SK-N-SH (cell line): ENCODE data around the gene SLC6A16. TPM values are rescaled to one million over a fixed set of nuclear protein-coding genes. Genes with fewer than 3 reads are reported as not detected.

Source experiments
- CTCF ChIA-PET: fragments of 300-600, 350-600 bp; formaldehyde crosslinking; extraction: SDS; loops from one replicate; lab custom pipeline; 2021; lab: Yijun Ruan, JAX
- POLR2A ChIA-PET: fragments of 350-600 bp; sonication (Branson Sonifier 250); formaldehyde crosslinking; extraction: SDS; loops from one replicate; lab custom pipeline; 2020; ENCODE audit warnings: antibody characterized with exemption, inconsistent platforms; lab: Yijun Ruan, JAX
- DNase-seq: peaks from one replicate; pipeline ENCODE4 v3.0.0; 2012
- H2AFZ ChIP-seq: fragments of 200-600 bp; sonication (generic); 2 replicates; pipeline ENCODE4 v1.8.1; 2016; ENCODE audit warnings: antibody characterized with exemption, mild to moderate bottlenecking, low read depth
- H3F3A ChIP-seq: fragments of 200-600 bp; sonication (generic); replicated peaks from 2 replicates; pipeline ENCODE3; 2016; ENCODE audit warnings: antibody characterized with exemption, mild to moderate bottlenecking; ENCODE audit not compliant: insufficient read depth
- H3K27ac ChIP-seq, 2 experiments: fragments of 200-500 bp in 1 of 2; fragments of 200-600 bp in 1 of 2; sonication (Bioruptor generic) in 1 of 2; sonication (generic), shearing (Covaris generic) in 1 of 2; 2 replicates each; pipeline versions ENCODE4 v1.5.1 to v1.6.1; 2014 to 2016; ENCODE audit warnings: low read depth in 2 of 2, inconsistent platforms in 1 of 2, low read length in 1 of 2, mild to moderate bottlenecking in 1 of 2, mixed read lengths in 1 of 2
- H3K27me3 ChIP-seq: fragments of 200-600 bp; sonication (generic), shearing (Covaris generic); 2 replicates; pipeline ENCODE4 v1.6.1; 2016; ENCODE audit warnings: mixed run types; ENCODE audit not compliant: insufficient read depth
- H3K36me3 ChIP-seq, 2 experiments: fragments of 200-500 bp in 1 of 2; fragments of 200-600 bp in 1 of 2; sonication (Bioruptor generic) in 1 of 2; sonication (generic) in 1 of 2; replicated peaks in 1 of 2; 2 replicates each; pipeline versions ENCODE3 to v1.5.1; 2014 to 2016; ENCODE audit warnings: low read length in 1 of 2, mild to moderate bottlenecking in 1 of 2; ENCODE audit not compliant: insufficient read depth in 2 of 2, control insufficient read depth in 1 of 2
- H3K4me1 ChIP-seq, 2 experiments: fragments of 200-500 bp in 1 of 2; fragments of 200-600 bp in 1 of 2; sonication (Bioruptor generic) in 1 of 2; sonication (generic), shearing (Covaris generic) in 1 of 2; 2 replicates each; pipeline versions ENCODE4 v1.5.1 to v1.6.1; 2014 to 2016; ENCODE audit warnings: low read depth in 1 of 2, low read length in 1 of 2, mixed run types in 1 of 2; ENCODE audit not compliant: insufficient read depth in 2 of 2, control insufficient read depth in 1 of 2
- H3K4me2 ChIP-seq: fragments of 200-600 bp; sonication (generic), shearing (Covaris generic); 2 replicates; pipeline ENCODE4 v1.6.1; 2017; ENCODE audit warnings: mixed run types
- H3K4me3 ChIP-seq, 2 experiments: fragments of 200-500 bp in 1 of 2; fragments of 200-600 bp in 1 of 2; sonication (Bioruptor generic) in 1 of 2; sonication (generic), shearing (Covaris generic) in 1 of 2; 2 replicates each; pipeline versions ENCODE4 v1.5.1 to v1.8.1; 2014 to 2016; ENCODE audit warnings: low read depth in 2 of 2, inconsistent platforms in 1 of 2, low read length in 1 of 2, mild to moderate bottlenecking in 1 of 2, mixed read lengths in 1 of 2, moderate library complexity in 1 of 2
- H3K79me2 ChIP-seq: fragments of 200-600 bp; sonication (generic); 2 replicates; pipeline ENCODE4 v1.8.1; 2017; ENCODE audit warnings: mild to moderate bottlenecking; ENCODE audit not compliant: insufficient read depth
- H3K9ac ChIP-seq: fragments of 200-600 bp; sonication (generic); 2 replicates; pipeline ENCODE4 v1.6.1; 2017; ENCODE audit warnings: mixed run types
- H3K9me2 ChIP-seq: fragments of 200-600 bp; sonication (generic); 2 replicates; pipeline ENCODE4 v1.6.1; 2017; ENCODE audit warnings: mixed run types
- H3K9me3 ChIP-seq: fragments of 200-600 bp; sonication (generic); 2 replicates; pipeline ENCODE4 v1.6.1; 2017; ENCODE audit warnings: mixed run types, mild to moderate bottlenecking, moderate library complexity
- H4K20me1 ChIP-seq: fragments of 200-600 bp; sonication (generic); 2 replicates; pipeline ENCODE4 v1.6.1; 2017; ENCODE audit warnings: mild to moderate bottlenecking, mixed run types; ENCODE audit not compliant: insufficient read depth
- CHD2 ChIP-seq: fragments of 150-350 bp; IDR thresholded peaks from 2 replicates; pipeline ENCODE4 v1.6.1; 2018; ENCODE audit warnings: low read length; ENCODE audit not compliant: partially characterized antibody
- EP300 ChIP-seq, 2 experiments: IDR thresholded peaks; 2 replicates each; pipeline versions ENCODE4 v1.4.0 to v1.6.1; 2012; ENCODE audit warnings: borderline replicate concordance in 1 of 2, low read depth in 1 of 2, low read length in 1 of 2
- FOXJ3 ChIP-seq: sonication (generic); formaldehyde crosslinking; IDR thresholded peaks from 2 replicates; pipeline ENCODE4 v1.5.1; 2020; ENCODE audit warnings: mild to moderate bottlenecking, missing genetic modification reagents
- IRF3 ChIP-seq: fragments of 150-350 bp; IDR thresholded peaks from 2 replicates; pipeline ENCODE4 v1.6.1; 2016; ENCODE audit warnings: mild to moderate bottlenecking, low read depth, low read length
- JUND ChIP-seq: IDR thresholded peaks from 2 replicates; pipeline ENCODE4 v1.4.0; 2012
- MXI1 ChIP-seq: IDR thresholded peaks from 2 replicates; pipeline ENCODE4 v1.6.1; 2012; ENCODE audit warnings: mild to moderate bottlenecking, low read depth, low read length, improper control_type of control experiment
- NFIC ChIP-seq: IDR thresholded peaks from 2 replicates; pipeline ENCODE4 v1.4.0; 2012; ENCODE audit warnings: borderline replicate concordance
- NRF1 ChIP-seq: IDR thresholded peaks from 2 replicates; pipeline ENCODE4 v1.6.1; 2012; ENCODE audit warnings: low read depth, mild to moderate bottlenecking, low read length
- PBX3 ChIP-seq: IDR thresholded peaks from 2 replicates; pipeline ENCODE4; 2012
- POLR2AphosphoS5 ChIP-seq: IDR thresholded peaks from 2 replicates; pipeline ENCODE4 v1.6.1; 2012; ENCODE audit warnings: low read depth, low read length
- RAD21 ChIP-seq: IDR thresholded peaks from 2 replicates; pipeline ENCODE4 v1.6.1; 2012; ENCODE audit warnings: mild to moderate bottlenecking, low read length
- RCOR1 ChIP-seq: fragments of 150-350 bp; IDR thresholded peaks from 2 replicates; pipeline ENCODE4 v1.6.1; 2017; ENCODE audit warnings: antibody characterized with exemption, low read length
- SIN3A ChIP-seq: IDR thresholded peaks from 2 replicates; pipeline ENCODE4 v1.6.1; 2012; ENCODE audit warnings: low read depth, mild to moderate bottlenecking, low read length, moderate library complexity, borderline replicate concordance
- TEAD4 ChIP-seq: IDR thresholded peaks from 2 replicates; pipeline ENCODE4 v1.4.0; 2012; ENCODE audit warnings: mild to moderate bottlenecking, borderline replicate concordance; ENCODE audit not compliant: insufficient read depth
- USF1 ChIP-seq: IDR thresholded peaks from 2 replicates; pipeline ENCODE4 v1.4.0; 2012; ENCODE audit warnings: low read depth, borderline replicate concordance
- YY1 ChIP-seq: IDR thresholded peaks from 2 replicates; pipeline ENCODE4 v1.4.0; 2012; ENCODE audit warnings: low read depth, mild to moderate bottlenecking
- ZBTB33 ChIP-seq: IDR thresholded peaks from 2 replicates; pipeline ENCODE4 v1.4.0; 2012; ENCODE audit warnings: low read depth, borderline replicate concordance
- WGBS: methylation state at CpG from one replicate; pipeline ENCODE4 v1.1.6; 2017; ENCODE audit warnings: low lambda C conversion rate; 5-methylcytosine and 5-hydroxymethylcytosine counted together
- polyA plus RNA-seq, 3 experiments: library from polyadenylated mRNA; depleted of rRNA; stranded (reverse); fragments of >200 nt; gene quantifications; 2 replicates each; pipeline ENCODE4 v1.2.3, GENCODE V29; 2012

Gene SLC6A16
- polyA plus RNA-seq, 1 of the 3 experiments (the other 2 are of a cell fraction): 0.33 TPM

- Histone ChIP-seq H3K4me3 (no peak overlapping the region), H3K4me2 (no peak overlapping the region), H3K27me3 (peaks cover 6% of the 10 kb centered on the region; the same call in 1 of the 2 replicates), H3K9ac (no peak overlapping the region)
- DNase-seq: no peak
- no peak for TF ChIP-seq POLR2AphosphoS5
- TF ChIP-seq ZBTB33: no peak
- no peak for TF ChIP-seq YY1
- no peak for TF ChIP-seq JUND
- no peak for TF ChIP-seq USF1
- no peak for TF ChIP-seq SIN3A
- TF ChIP-seq CHD2: no peak
- no peak for TF ChIP-seq EP300 (IDR thresholded peaks at IDR 0.05; ENCODE audit: borderline replicate concordance in 1 of 2, low read depth in 1 of 2, low read length in 1 of 2)
- TF ChIP-seq MXI1: no peak
- TF ChIP-seq RCOR1: no peak
- no peak for TF ChIP-seq RAD21
- no peak for TF ChIP-seq TEAD4
- TF ChIP-seq NFIC: no peak
- TF ChIP-seq PBX3: no peak
- TF ChIP-seq FOXJ3: no peak
- TF ChIP-seq IRF3: no peak
- TF ChIP-seq NRF1: no peak
- TF ChIP-seq, all 33 proteins: peak for 0
- no peaks in the 10 kb centered on the region for H4K20me1 ChIP-seq
- WGBS: 21% methylated on average over 8 of the region's 8 CpGs
- no peak overlapping the region for H3K27ac ChIP-seq
- H3K9me3 ChIP-seq: no peaks in the 10 kb centered on the region
- H2AFZ ChIP-seq: no peak overlapping the region
- CTCF ChIA-PET: interaction anchor here (0.9 kb wide), 1 partner anchor 70 kb away, joined by 3 read pairs; no protein-coding TSS in a partner anchor
- no peaks in the 10 kb centered on the region for H3K9me2 ChIP-seq
- H3K79me2 ChIP-seq: no peaks in the 10 kb centered on the region
- no peaks in the 10 kb centered on the region for H3K36me3 ChIP-seq
- POLR2A ChIA-PET: interaction anchor here (0.9 kb wide), 1 partner anchor 55 kb away, joined by 4 read pairs; no protein-coding TSS in a partner anchor
- peaks cover 4% of the 10 kb centered on the region for H3F3A ChIP-seq
- no peaks in the 10 kb centered on the region for H3K4me1 ChIP-seq
These were observed 29.6 kb downstream of the SLC6A16 start for GRCh38 chr19:49295208-49295880.
